Memory B cell (primary cell): Measurements from ENCODE around the gene FOXP1.

Experiments used
- ATAC-seq: fragments of 150-1000 bp; cut with Tn5 transposase; 2 replicates; pipeline ENCODE4 v1.10.0; 2021; ENCODE audit warnings: low read depth, mild to moderate bottlenecking, moderate library complexity
- DNase-seq, 2 donors: peaks; one replicate each; pipeline ENCODE4 v3.0.0; 2022; ENCODE audit warnings: low spot score in 2 of 2
- H3K27ac Mint-ChIP-seq: one replicate; pipeline ENCODE4 v1.8.0; 2022; ENCODE audit warnings: mild to moderate bottlenecking, moderate library complexity, mixed read lengths
- H3K27me3 Mint-ChIP-seq: one replicate; pipeline ENCODE4 v1.8.0; 2022; ENCODE audit warnings: mixed read lengths
- H3K36me3 Mint-ChIP-seq: one replicate; pipeline ENCODE4 v1.8.0; 2022; ENCODE audit warnings: mild to moderate bottlenecking, mixed read lengths
- H3K4me1 Mint-ChIP-seq: one replicate; pipeline ENCODE4 v1.8.0; 2022; ENCODE audit warnings: mixed read lengths
- H3K4me3 Mint-ChIP-seq: one replicate; pipeline ENCODE4 v1.8.0; 2022; ENCODE audit warnings: mild to moderate bottlenecking, moderate library complexity, mixed read lengths
- H3K9me3 Mint-ChIP-seq: one replicate; pipeline ENCODE4 v1.8.0; 2022; ENCODE audit warnings: mixed read lengths

The FOXP1 gene

DNA sequence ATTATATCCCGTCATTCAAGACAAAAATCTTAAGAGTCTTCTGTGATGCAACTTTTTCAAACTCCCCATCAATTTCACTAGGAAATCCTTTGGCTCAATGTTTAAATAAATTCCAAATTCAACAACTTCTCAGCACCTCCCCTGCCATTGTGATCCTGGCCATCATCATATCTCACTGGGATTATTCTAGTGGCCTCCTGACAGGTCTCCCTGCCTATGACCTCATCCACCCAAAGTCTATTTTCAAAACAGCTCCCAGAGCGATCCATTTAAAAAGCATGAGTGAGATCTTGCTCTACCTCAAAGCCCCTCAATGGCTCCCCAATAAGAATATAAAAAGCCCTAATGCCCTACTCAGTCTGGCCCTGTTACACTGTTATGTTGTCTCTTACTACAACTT, 293.2 kb downstream of the FOXP1 start:
- no peaks in the 10 kb centered on the region for H3K9me3 Mint-ChIP-seq
- DNase-seq (no peak), ATAC-seq (no peak)
- H3K4me1 Mint-ChIP-seq, result peaks cover 13% of the 10 kb centered on the region
- no peak overlapping the region for H3K4me3 Mint-ChIP-seq
- H3K36me3 Mint-ChIP-seq, result peaks cover 14% of the 10 kb centered on the region
- H3K27ac Mint-ChIP-seq, result peak overlapping the region; percentile 28
- peaks cover 1% of the 10 kb centered on the region for H3K27me3 Mint-ChIP-seq

DNA sequence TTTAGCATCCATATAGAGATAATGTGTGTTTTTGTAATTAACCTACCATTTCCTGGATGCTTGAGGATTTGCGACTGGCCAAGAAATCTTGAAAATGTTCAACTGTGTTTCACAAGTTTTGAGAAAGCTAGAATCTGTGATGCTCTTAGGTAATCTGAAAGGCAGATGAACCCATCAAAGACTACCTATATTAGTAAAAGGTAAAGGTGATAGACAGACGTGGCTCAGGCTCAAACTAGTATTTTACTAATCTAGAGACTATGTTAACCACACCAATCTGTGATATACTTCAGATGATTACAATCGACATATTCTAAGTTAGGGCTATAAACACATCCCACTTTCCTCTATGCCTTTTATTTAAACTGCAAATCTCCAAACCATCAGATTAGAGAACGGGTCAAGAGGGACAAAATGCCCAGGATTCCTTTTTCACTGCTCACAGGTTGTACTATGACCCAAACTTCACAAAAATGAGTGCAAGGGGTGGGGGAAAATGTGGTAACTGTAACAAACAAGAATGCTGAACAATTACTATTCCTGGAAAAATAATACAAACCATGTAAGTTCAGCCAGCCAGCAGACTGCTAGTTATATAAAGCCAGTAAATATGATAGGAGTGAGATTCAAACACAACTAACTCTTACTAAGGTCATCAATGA, 295.1 kb downstream of the FOXP1 start:
- no peak overlapping the region for H3K4me3 Mint-ChIP-seq
- ATAC-seq (no peak), DNase-seq (no peak)
- peaks cover 11% of the 10 kb centered on the region for H3K4me1 Mint-ChIP-seq
- H3K27ac Mint-ChIP-seq, result no peak overlapping the region
- H3K36me3 Mint-ChIP-seq, result peaks cover 10% of the 10 kb centered on the region
- H3K27me3 Mint-ChIP-seq, result no peaks in the 10 kb centered on the region
- no peaks in the 10 kb centered on the region for H3K9me3 Mint-ChIP-seq

DNA sequence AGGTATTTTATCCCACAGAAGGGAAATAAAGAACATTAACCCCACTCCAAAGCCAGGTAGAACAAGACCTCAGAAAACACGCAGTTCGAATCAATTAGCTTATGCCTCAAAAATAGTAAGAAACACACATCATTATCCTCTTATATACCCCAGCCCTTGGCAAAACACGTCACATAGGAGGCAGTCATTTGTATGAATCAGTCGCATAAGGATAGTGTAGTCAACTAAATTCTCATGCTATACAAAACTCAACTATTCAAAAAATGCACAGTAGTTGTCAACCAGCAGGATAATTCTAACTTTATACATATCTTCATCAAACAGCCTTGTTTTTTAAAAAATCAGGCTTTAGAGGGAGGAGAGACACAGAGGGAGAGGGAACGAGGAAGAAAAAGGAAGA, 298.4 kb downstream of the FOXP1 start:
- no peak for DNase-seq
- ATAC-seq, result no peak
- Mint-ChIP-seq H3K27me3 (no peaks in the 10 kb centered on the region), H3K27ac (peak overlapping the region; percentile 1), H3K4me3 (no peak overlapping the region), H3K9me3 (no peaks in the 10 kb centered on the region), H3K36me3 (peaks cover 7% of the 10 kb centered on the region), H3K4me1 (peaks cover 10% of the 10 kb centered on the region)

DNA sequence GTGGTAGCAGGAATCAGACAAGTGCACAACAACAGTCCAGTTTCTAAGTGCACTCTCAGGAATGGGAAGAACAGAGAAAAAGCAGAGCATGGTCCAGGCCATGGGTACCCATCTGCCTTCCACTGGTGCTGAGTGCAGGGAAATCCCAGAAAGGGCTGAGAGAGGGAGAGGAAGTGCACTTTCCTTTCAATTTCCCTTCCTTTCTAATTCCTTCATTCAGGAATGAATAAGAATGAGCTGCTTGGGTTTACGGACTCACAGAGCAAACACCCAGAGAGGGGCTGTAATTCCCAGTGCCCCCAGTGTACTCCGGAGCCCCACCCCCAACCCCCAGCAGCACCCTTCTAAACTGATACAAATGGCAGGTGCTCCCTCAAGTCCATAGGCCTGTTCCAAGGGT, 300.6 kb downstream of the FOXP1 start:
- no peak for ATAC-seq
- Mint-ChIP-seq H3K36me3 (peaks cover under 1% of the 10 kb centered on the region), H3K4me3 (no peak overlapping the region), H3K9me3 (no peaks in the 10 kb centered on the region), H3K4me1 (peaks cover 7% of the 10 kb centered on the region), H3K27me3 (no peaks in the 10 kb centered on the region), H3K27ac (no peak overlapping the region)
- no peak for DNase-seq

DNA sequence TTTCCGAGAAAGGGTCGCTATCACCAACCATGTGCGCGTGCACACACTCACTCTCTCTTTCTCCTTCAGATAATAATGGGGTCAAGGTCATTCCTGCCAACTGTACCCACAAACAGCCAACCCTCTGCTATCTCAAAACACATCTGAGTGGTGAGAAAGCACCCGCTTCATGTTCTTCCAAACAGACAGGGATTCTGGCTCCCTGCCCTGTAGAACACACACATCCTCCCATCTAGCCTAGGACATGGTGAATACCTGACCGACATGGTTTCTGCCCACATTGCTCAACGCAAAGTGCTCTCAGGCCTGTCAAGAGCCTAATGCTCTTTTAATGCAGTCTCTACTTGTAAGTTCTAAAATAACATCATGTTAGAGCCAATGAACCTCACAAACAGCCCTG, 302.2 kb downstream of the FOXP1 start:
- Mint-ChIP-seq H3K27ac (no peak overlapping the region), H3K4me3 (no peak overlapping the region), H3K4me1 (peaks cover 16% of the 10 kb centered on the region), H3K27me3 (peaks cover under 1% of the 10 kb centered on the region), H3K36me3 (peaks cover 6% of the 10 kb centered on the region), H3K9me3 (no peaks in the 10 kb centered on the region)
- DNase-seq, result no peak
- no peak for ATAC-seq

GRCh38 chr3:71277341-71277740, 306.2 kb downstream of the FOXP1 start:
- Mint-ChIP-seq H3K27me3 (peaks cover 1% of the 10 kb centered on the region), H3K4me1 (peaks cover 20% of the 10 kb centered on the region), H3K4me3 (no peak overlapping the region), H3K9me3 (no peaks in the 10 kb centered on the region), H3K36me3 (peaks cover 9% of the 10 kb centered on the region), H3K27ac (no peak overlapping the region)
- DNase-seq (no peak), ATAC-seq (no peak)

DNA sequence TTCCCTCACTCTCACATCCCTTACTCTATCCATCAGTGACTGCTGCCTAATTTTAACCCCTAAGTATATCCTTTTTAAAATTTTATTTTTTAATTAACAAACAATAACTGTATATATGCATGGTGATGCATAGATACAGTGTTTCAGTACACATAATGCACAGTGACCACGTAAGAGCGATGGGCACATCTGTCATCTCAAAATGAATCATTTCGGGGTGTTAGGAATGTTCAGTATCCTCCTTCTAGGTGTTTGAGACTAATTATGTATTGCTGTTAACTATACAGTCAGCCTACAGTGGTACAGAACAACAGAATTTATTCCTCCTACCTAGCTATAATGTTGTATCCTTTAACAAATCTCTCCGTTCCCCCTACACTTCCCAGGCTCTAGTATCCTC, 307.0 kb downstream of the FOXP1 start:
- H3K27me3 Mint-ChIP-seq, result peaks cover 1% of the 10 kb centered on the region
- H3K4me1 Mint-ChIP-seq, result peaks cover 22% of the 10 kb centered on the region
- no peaks in the 10 kb centered on the region for H3K9me3 Mint-ChIP-seq
- H3K27ac Mint-ChIP-seq, result no peak overlapping the region
- H3K4me3 Mint-ChIP-seq, result no peak overlapping the region
- peaks cover 11% of the 10 kb centered on the region for H3K36me3 Mint-ChIP-seq
- ATAC-seq (no peak), DNase-seq (no peak)

- Mint-ChIP-seq H3K27me3 (peaks cover 1% of the 10 kb centered on the region), H3K36me3 (peaks cover 13% of the 10 kb centered on the region), H3K9me3 (no peaks in the 10 kb centered on the region), H3K27ac (no peak overlapping the region), H3K4me3 (no peak overlapping the region), H3K4me1 (peaks cover 27% of the 10 kb centered on the region)
- no peak for DNase-seq
- ATAC-seq, result no peak
These were observed 310.1 kb downstream of the FOXP1 start for GRCh38 chr3:71273453-71273852.

GRCh38 chr3:71271596-71271995, 311.9 kb downstream of the FOXP1 start:
- ATAC-seq, result no peak
- peak overlapping the region; percentile 14 for H3K27ac Mint-ChIP-seq
- DNase-seq, result no peak
- H3K27me3 Mint-ChIP-seq, result peaks cover 1% of the 10 kb centered on the region
- peaks cover 26% of the 10 kb centered on the region for H3K4me1 Mint-ChIP-seq
- no peaks in the 10 kb centered on the region for H3K9me3 Mint-ChIP-seq
- H3K4me3 Mint-ChIP-seq, result no peak overlapping the region
- H3K36me3 Mint-ChIP-seq, result peaks cover 14% of the 10 kb centered on the region

GRCh38 chr3:71269906-71270305, 313.6 kb downstream of the FOXP1 start:
- ATAC-seq, result no peak
- peaks cover 2% of the 10 kb centered on the region for H3K9me3 Mint-ChIP-seq
- peak overlapping the region; percentile 54 for H3K27ac Mint-ChIP-seq
- H3K4me3 Mint-ChIP-seq, result no peak overlapping the region
- H3K27me3 Mint-ChIP-seq, result no peaks in the 10 kb centered on the region
- peaks cover 17% of the 10 kb centered on the region for H3K36me3 Mint-ChIP-seq
- peaks cover 24% of the 10 kb centered on the region for H3K4me1 Mint-ChIP-seq
- no peak for DNase-seq

DNA sequence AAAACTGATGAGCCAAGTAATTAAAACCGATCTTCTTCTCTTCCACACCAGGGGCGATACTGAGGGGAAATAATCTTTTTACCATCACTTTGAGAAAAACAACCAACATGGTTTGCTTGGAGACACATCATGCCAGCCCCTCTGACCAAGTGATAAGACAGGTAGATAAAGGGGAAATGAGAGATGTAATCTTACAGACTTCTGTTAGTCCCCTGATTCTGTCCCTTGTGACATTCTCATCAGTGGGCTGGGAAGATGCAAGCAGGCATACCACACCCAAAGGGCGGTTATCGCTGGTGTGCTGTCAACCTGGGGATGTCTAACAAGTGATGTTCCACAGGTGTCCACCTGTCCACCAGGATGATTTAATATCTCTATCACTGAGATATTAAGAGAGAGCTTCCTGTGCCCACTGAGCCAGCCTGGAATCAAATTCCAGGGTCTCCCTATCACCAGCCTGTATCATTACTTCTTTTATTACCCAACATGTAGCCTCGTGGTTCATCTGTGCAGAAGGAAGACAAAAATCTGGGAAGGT, 315.0 kb downstream of the FOXP1 start:
- no peak overlapping the region for H3K27ac Mint-ChIP-seq
- H3K36me3 Mint-ChIP-seq, result peaks cover 17% of the 10 kb centered on the region
- peaks cover 27% of the 10 kb centered on the region for H3K4me1 Mint-ChIP-seq
- ATAC-seq (no peak), DNase-seq (no peak)
- H3K27me3 Mint-ChIP-seq, result no peaks in the 10 kb centered on the region
- H3K9me3 Mint-ChIP-seq, result peaks cover 2% of the 10 kb centered on the region
- no peak overlapping the region for H3K4me3 Mint-ChIP-seq

DNA sequence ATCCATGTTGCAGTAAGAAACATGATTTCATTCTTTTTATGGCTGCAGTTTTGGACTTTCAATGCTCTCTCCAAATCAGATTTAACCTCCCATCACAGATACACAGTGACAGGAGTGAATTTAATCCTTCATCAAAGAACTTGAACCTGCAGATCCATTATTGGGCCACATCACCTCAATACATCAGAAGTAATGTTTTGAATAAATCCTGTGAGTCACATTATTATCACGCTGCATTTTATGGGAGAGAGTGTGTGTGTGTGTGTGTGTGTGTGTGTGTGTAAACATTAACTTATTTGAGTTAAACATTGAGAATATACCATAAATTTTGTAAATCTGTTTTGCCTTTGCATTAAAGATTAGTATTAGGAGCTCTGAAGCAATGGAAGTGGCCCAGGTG, 316.7 kb downstream of the FOXP1 start:
- Mint-ChIP-seq H3K27ac (no peak overlapping the region), H3K4me3 (no peak overlapping the region), H3K9me3 (peaks cover 2% of the 10 kb centered on the region), H3K36me3 (peaks cover 15% of the 10 kb centered on the region), H3K4me1 (peaks cover 31% of the 10 kb centered on the region), H3K27me3 (no peaks in the 10 kb centered on the region)
- ATAC-seq (no peak), DNase-seq (no peak)

DNA sequence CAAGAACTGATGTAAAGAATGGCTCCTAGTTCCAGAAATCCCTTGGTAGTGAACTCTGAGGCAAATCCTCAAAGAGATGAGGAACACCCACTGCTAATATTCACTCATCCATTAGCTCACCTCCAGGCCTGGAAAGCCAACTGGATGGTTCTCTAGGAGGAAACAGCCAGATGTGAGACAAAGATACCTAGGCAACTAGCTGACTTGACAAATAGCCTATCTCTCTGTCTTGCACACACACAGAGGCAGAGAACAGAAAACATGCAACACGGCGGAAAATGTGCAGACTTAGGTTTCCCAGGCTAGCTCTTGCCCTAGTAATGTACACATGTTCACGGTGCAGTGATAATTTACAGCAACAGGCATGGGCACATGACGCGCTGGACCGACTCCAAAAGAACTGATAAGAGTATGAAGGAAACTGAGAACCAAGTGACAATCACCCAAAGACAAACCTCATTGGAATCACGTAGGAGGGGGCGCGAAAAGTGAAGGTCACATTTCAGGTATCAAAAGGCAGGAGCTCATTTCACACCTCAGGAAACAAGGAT, 318.1 kb downstream of the FOXP1 start:
- no peaks in the 10 kb centered on the region for H3K27me3 Mint-ChIP-seq
- DNase-seq (no peak), ATAC-seq (no peak)
- H3K27ac Mint-ChIP-seq, result peak overlapping the region; percentile 10
- H3K9me3 Mint-ChIP-seq, result peaks cover 2% of the 10 kb centered on the region
- peaks cover 34% of the 10 kb centered on the region for H3K4me1 Mint-ChIP-seq
- no peak overlapping the region for H3K4me3 Mint-ChIP-seq
- H3K36me3 Mint-ChIP-seq, result peaks cover 15% of the 10 kb centered on the region

GRCh38 chr3:71264840-71265239, 318.7 kb downstream of the FOXP1 start:
- H3K27ac Mint-ChIP-seq, result no peak overlapping the region
- peaks cover 15% of the 10 kb centered on the region for H3K36me3 Mint-ChIP-seq
- ATAC-seq, result no peak
- peaks cover 31% of the 10 kb centered on the region for H3K4me1 Mint-ChIP-seq
- DNase-seq, result no peak
- no peak overlapping the region for H3K4me3 Mint-ChIP-seq
- no peaks in the 10 kb centered on the region for H3K27me3 Mint-ChIP-seq
- peaks cover 2% of the 10 kb centered on the region for H3K9me3 Mint-ChIP-seq
